ENCODE results near the gene TMEM139. TPM values are rescaled to one million over a fixed set of nuclear protein-coding genes. Genes with fewer than 3 reads are reported as not detected.

The TMEM139 gene
- 0.66 to 1.2 TPM (median 1.2 TPM) in 5 replicates for total RNA-seq (2022; extraction: Qiagen RNA extraction)

GRCh38 chr7:143284591-143285469, at the start of gene TMEM139:
TMEM139 (plus strand) TSS chr7:143284958; CDS start chr7:143285958, 1,000 bp downstream.

GRCh38 chr7:143263266-143264195, 21.2 kb upstream of the TMEM139 start, which contains the start of gene GSTK1:
GSTK1 (plus strand) TSS chr7:143263441; CDS start chr7:143263514, 73 bp downstream.

GRCh38 chr7:143287935-143288826, 3.4 kb downstream of the TMEM139 start, which contains the start of gene CASP2:
CASP2 (plus strand) TSS chr7:143288351; CDS start chr7:143288456, 105 bp downstream.

GRCh38 chr7:143315776-143316175, 31.0 kb downstream of the TMEM139 start, which contains the start of gene CLCN1:
CLCN1 (plus strand) TSS chr7:143316111; CDS start chr7:143316213, 102 bp downstream.

Other genes starting within 250 kb of the TMEM139 start
- not detected in 5 replicates for gene OR6V1, start 232.6 kb upstream of the TMEM139 start, total RNA-seq (2022; extraction: Qiagen RNA extraction)
- 0.16 to 0.41 TPM (median 0.29 TPM) in 3 of 5 replicates, not detected in the others for gene PIP, start 152.9 kb upstream of the TMEM139 start, total RNA-seq (2022; extraction: Qiagen RNA extraction)
- not detected in 5 replicates for gene TAS2R39, start 101.5 kb upstream of the TMEM139 start, total RNA-seq (2022; extraction: Qiagen RNA extraction)
- gene TAS2R40, start 62.9 kb upstream of the TMEM139 start, total RNA-seq (2022; extraction: Qiagen RNA extraction), result not detected in 5 replicates
- gene GSTK1, start 21.5 kb upstream of the TMEM139 start, total RNA-seq (2022; extraction: Qiagen RNA extraction), result 106 to 121 TPM (median 118 TPM) in 5 replicates
- gene CASP2, start 3.4 kb downstream of the TMEM139 start, total RNA-seq (2022; extraction: Qiagen RNA extraction), result 17.4 to 23.3 TPM (median 19.3 TPM) in 5 replicates
- 0.02 to 0.08 TPM (median 0.03 TPM) in 4 of 5 replicates, not detected in the other for gene CLCN1, start 31.2 kb downstream of the TMEM139 start, total RNA-seq (2022; extraction: Qiagen RNA extraction)
- 0.28 to 0.40 TPM (median 0.37 TPM) in 5 replicates for gene FAM131B, start 77.8 kb downstream of the TMEM139 start, total RNA-seq (2022; extraction: Qiagen RNA extraction)
- gene ZYX, start 96.4 kb downstream of the TMEM139 start, total RNA-seq (2022; extraction: Qiagen RNA extraction), result 162 to 216 TPM (median 196 TPM) in 5 replicates
- gene EPHA1, start 123.9 kb downstream of the TMEM139 start, total RNA-seq (2022; extraction: Qiagen RNA extraction), result 0.05 TPM in 1 of 5 replicates, not detected in the others
- gene TAS2R60, start 158.5 kb downstream of the TMEM139 start, total RNA-seq (2022; extraction: Qiagen RNA extraction), result not detected in 5 replicates
- gene TAS2R41, start 192.9 kb downstream of the TMEM139 start, total RNA-seq (2022; extraction: Qiagen RNA extraction), result not detected in 5 replicates

All from A549 treated with AZD2906 at 1 μM for 4 hours (cell line).